ENCODE results near the gene KRTAP10-2.
"Not testable (repeated sequence)": the region's sequence is repeated elsewhere in the genome, so short reads cannot be mapped to it uniquely, and the experiment has no call there.

GRCh38 chr21:44550285-44550684 is 1.0 kb downstream of the KRTAP10-2 start:
- not testable (repeated sequence) for TF ChIP-seq CTCF (conservative IDR thresholded peaks at IDR 0.05; ENCODE audit: low read depth in 2 of 2); EZH2 (IDR thresholded peaks at IDR 0.05; ENCODE audit: low read depth, unreplicated experiment); JUNB (IDR thresholded peaks at IDR 0.05; ENCODE audit: unreplicated experiment); EZH2phosphoT487 (IDR thresholded peaks at IDR 0.05; ENCODE audit: unreplicated experiment); POLR2AphosphoS5 (IDR thresholded peaks at IDR 0.05; ENCODE audit: low read depth); REST (IDR thresholded peaks at IDR 0.05; ENCODE audit: unreplicated experiment); CREB1 (CRISPR knock-in tag; IDR thresholded peaks at IDR 0.05; ENCODE audit: low read depth); NANOG (IDR thresholded peaks at IDR 0.05; ENCODE audit: borderline replicate concordance)

All from GM23338 (cell line).